Endothelial cell of umbilical vein (primary cell): ENCODE results near the gene APOB. TPM values are rescaled to one million over a fixed set of nuclear protein-coding genes. Genes with fewer than 3 reads are reported as not detected.

ENCODE experiments used
- BruUV-seq: library from RNA; stranded (reverse); fragments of 400-500 nt; replicated peaks from 2 replicates; lab custom pipeline; 2021; lab: Mats Ljungman, UMichigan
- CTCF ChIA-PET: fragments of 300-600, 350-600 bp; sonication (Branson Sonifier 250); formaldehyde crosslinking; loops from one replicate; lab custom pipeline; 2021; ENCODE audit warnings: antibody characterized with exemption, inconsistent platforms; lab: Charles Lee
- POLR2A ChIA-PET: fragments of 300-600, 350-600 bp; sonication (Branson Sonifier 250); formaldehyde crosslinking; loops from one replicate; lab custom pipeline; 2021; ENCODE audit warnings: antibody characterized with exemption, inconsistent platforms; lab: Charles Lee
- DNase-seq: peaks from one replicate; pipeline ENCODE4 v3.0.0-alpha.2; 2011; ENCODE audit warnings: low read depth, low spot score
- FAIRE-seq: peaks from 2 replicates; lab custom pipeline; 2011; peaks lifted over from hg19 to GRCh38; lab: Jason Lieb, UNC
- H2AFZ ChIP-seq: 2 replicates; pipeline ENCODE4 v1.6.0; 2012; ENCODE audit warnings: low read depth, low read length, control low read depth, inconsistent platforms
- H3K27ac ChIP-seq: 2 replicates; pipeline ENCODE4 v1.5.1; 2011; ENCODE audit warnings: low read depth, mild to moderate bottlenecking, control low read depth, low read length, moderate library complexity; ENCODE audit not compliant: insufficient read depth
- H3K27me3 ChIP-seq, 2 experiments: 2 replicates each; pipeline versions ENCODE4 v1.6.0 to v1.6.1; 2011; ENCODE audit warnings: low read length in 2 of 2, mixed read lengths in 1 of 2; ENCODE audit not compliant: control insufficient read depth in 2 of 2, insufficient read depth in 2 of 2
- H3K36me3 ChIP-seq, 2 experiments: 2 replicates in 1 of 2; 3 replicates in 1 of 2; pipeline ENCODE4 v1.5.1; 2011; ENCODE audit warnings: low read length in 2 of 2, mild to moderate bottlenecking in 1 of 2, moderate library complexity in 1 of 2; ENCODE audit not compliant: control insufficient read depth in 2 of 2, insufficient read depth in 2 of 2; ENCODE audit errors: extremely low read depth in 1 of 2
- H3K4me1 ChIP-seq: 3 replicates; pipeline ENCODE4 v1.5.1; 2011; ENCODE audit warnings: mild to moderate bottlenecking, low read length; ENCODE audit not compliant: control insufficient read depth, insufficient read depth; ENCODE audit errors: extremely low read depth
- H3K4me2 ChIP-seq: 2 replicates; pipeline ENCODE4 v1.6.1; 2011; ENCODE audit warnings: low read length, control low read depth, mixed read lengths; ENCODE audit not compliant: insufficient read depth
- H3K4me3 ChIP-seq, 3 experiments: fragments of 200-600 bp in 1 of 3; sonication (generic), shearing (Covaris generic) in 1 of 3; replicated peaks in 1 of 3; 2 replicates each; pipeline ENCODE4 v1.5.1; 2011 to 2016; ENCODE audit warnings: control low read depth in 3 of 3, low read length in 3 of 3, mild to moderate bottlenecking in 2 of 3, inconsistent platforms in 1 of 3, low read depth in 1 of 3, moderate library complexity in 1 of 3; ENCODE audit not compliant: insufficient read depth in 1 of 3
- H3K79me2 ChIP-seq: 2 replicates; pipeline ENCODE4 v1.6.0; 2012; ENCODE audit warnings: low read length, inconsistent platforms; ENCODE audit not compliant: control insufficient read depth, insufficient read depth
- H3K9ac ChIP-seq: replicated peaks from 2 replicates; pipeline ENCODE3; 2011; ENCODE audit warnings: low read length, control low read depth; ENCODE audit not compliant: insufficient read depth; ENCODE audit errors: extremely low read depth
- H3K9me1 ChIP-seq: replicated peaks from 3 replicates; pipeline ENCODE4 v1.6.0; 2011; ENCODE audit warnings: mild to moderate bottlenecking, low read length; ENCODE audit not compliant: control insufficient read depth, insufficient read depth; ENCODE audit errors: extremely low read depth
- H3K9me3 ChIP-seq: replicated peaks from 2 replicates; pipeline ENCODE4 v1.5.1; 2012; ENCODE audit warnings: low read length, inconsistent platforms; ENCODE audit not compliant: control insufficient read depth, insufficient read depth
- H4K20me1 ChIP-seq: replicated peaks from 2 replicates; pipeline ENCODE3; 2011; ENCODE audit warnings: mild to moderate bottlenecking, low read length; ENCODE audit not compliant: control insufficient read depth, insufficient read depth; ENCODE audit errors: extremely low read depth
- CTCF ChIP-seq, 2 donors: IDR thresholded peaks; 1 replicate in 1 of 2; 2 replicates in 1 of 2; pipeline ENCODE4 v1.5.1; 2011; ENCODE audit warnings: low read length in 2 of 2, mild to moderate bottlenecking in 2 of 2, moderate library complexity in 2 of 2, control low read depth in 1 of 2, inconsistent platforms in 1 of 2, low read depth in 1 of 2; ENCODE audit not compliant: insufficient read depth in 1 of 2; ENCODE audit errors: extremely low read depth in 1 of 2
- EZH2 ChIP-seq: IDR thresholded peaks from 2 replicates; pipeline ENCODE4 v1.6.1; 2012; ENCODE audit warnings: borderline replicate concordance, low read depth, mild to moderate bottlenecking, moderate library complexity, low read length, inconsistent platforms; ENCODE audit not compliant: severe bottlenecking
- FOS ChIP-seq: IDR thresholded peaks from 2 replicates; pipeline ENCODE4 v1.6.1; 2011; ENCODE audit warnings: mild to moderate bottlenecking, low read length, moderate library complexity, borderline replicate concordance; ENCODE audit not compliant: insufficient read depth
- GATA2 ChIP-seq: IDR thresholded peaks from 2 replicates; pipeline ENCODE4 v1.7.0; 2011; ENCODE audit warnings: low read depth, mild to moderate bottlenecking, moderate library complexity, mixed read lengths, low read length; ENCODE audit not compliant: insufficient read length, insufficient read depth
- JUN ChIP-seq: IDR thresholded peaks from 2 replicates; pipeline ENCODE4 v1.6.1; 2011; ENCODE audit warnings: borderline replicate concordance, low read depth; ENCODE audit not compliant: insufficient read length, insufficient read depth
- MAX ChIP-seq: IDR thresholded peaks from 2 replicates; pipeline ENCODE4 v1.6.1; 2011; ENCODE audit not compliant: insufficient read depth, insufficient read length
- MYC ChIP-seq: IDR thresholded peaks from one replicate; pipeline ENCODE4 v1.6.1; 2011; ENCODE audit warnings: mild to moderate bottlenecking, low read depth, low read length
- POLR2A ChIP-seq: IDR thresholded peaks from 2 replicates; pipeline ENCODE4 v1.6.1; 2012; ENCODE audit warnings: low read depth, mild to moderate bottlenecking, control low read depth, low read length
- POLR2AphosphoS5 ChIP-seq: IDR thresholded peaks from 2 replicates; pipeline ENCODE4 v1.6.1; 2012; ENCODE audit warnings: low read depth, mild to moderate bottlenecking, control low read depth, low read length, moderate library complexity; ENCODE audit not compliant: insufficient read depth
- dilution Hi-C: fragments of 300-500 bp; cut with MboI; formaldehyde crosslinking; loops from one replicate; pipeline ENCODE4 v1.15.0; 2019; ENCODE audit warnings: low sequenced_read_pairs; ENCODE audit not compliant: extremely low pct_ligation_motif_present
- intact Hi-C: fragments of 100-400 bp; cut with micrococcal nuclease; formaldehyde crosslinking; loops from one replicate; pipeline ENCODE4 v1.10.0; 2022
- polyA plus RNA-seq, 4 experiments: library from polyadenylated mRNA; depleted of rRNA in 3 of 4; stranded (reverse) in 3 of 4; unstranded in 1 of 4; fragments of >200 nt; gene quantifications; 2 replicates each; pipeline versions ENCODE4 v1.2.1 to v1.2.3, GENCODE V29; 2011 to 2012; ENCODE audit warnings: missing spikeins in 1 of 4
- total RNA-seq: library from RNA; stranded (reverse); gene quantifications from 2 replicates; pipeline ENCODE4 v1.2.3, GENCODE V29; 2021

APOB gene
- total and polyA plus RNA-seq, 2 donors (not counting 3 experiments of a cell fraction or from before 2014, with no cell fraction given), result 0.07 to 0.09 TPM

- Histone ChIP-seq H3K4me1 (no peaks in the 10 kb centered on the region), H4K20me1 (no peaks in the 10 kb centered on the region), H2AFZ (no peak overlapping the region), H3K4me2 (no peak overlapping the region), H3K9me1 (no peaks in the 10 kb centered on the region), H3K4me3 (no peak overlapping the region), H3K27me3 (no peaks in the 10 kb centered on the region), H3K9me3 (no peaks in the 10 kb centered on the region), H3K27ac (no peak overlapping the region), H3K36me3 (no peaks in the 10 kb centered on the region), H3K9ac (no peak overlapping the region), H3K79me2 (no peaks in the 10 kb centered on the region)
- intact Hi-C loops, result no loop called here
- FAIRE-seq (no peak), DNase-seq (no peak)
- BruUV-seq, result no TSS peak
- ChIA-PET CTCF (interaction anchor here (0.9 kb wide), 1 partner anchor 377 kb away, joined by 3 read pairs; no protein-coding TSS in a partner anchor), POLR2A (no interaction called here)
- TF ChIP-seq POLR2AphosphoS5 (no peak), EZH2 (no peak), POLR2A (no peak), GATA2 (no peak), MAX (no peak), JUN (no peak), FOS (no peak), MYC (no peak), CTCF (IDR thresholded peaks at IDR 0.05; ENCODE audit: extremely low read depth in 1 of 2, insufficient read depth in 1 of 2, low read depth in 1 of 2, low read length in 2 of 2) (no peak)
- dilution Hi-C loops, result no loop called here
These were observed 4.8 kb downstream of the APOB start for GRCh38 chr2:21039080-21039556.
